Panc1 (cell line): ENCODE results near the gene OTOG. TPM values are rescaled to one million over a fixed set of nuclear protein-coding genes. Genes with fewer than 3 reads are reported as not detected.

Source experiments
- ATAC-seq: fragments of 200-7000 bp; cut with Tn5 transposase; 2 replicates; pipeline ENCODE4 v1.9.1; 2020; ENCODE audit warnings: mild to moderate bottlenecking, moderate library complexity
- BruUV-seq: library from RNA; stranded (reverse); fragments of 400-500 nt; replicated peaks from 2 replicates; lab custom pipeline; 2021; lab: Mats Ljungman, UMichigan
- CTCF ChIA-PET: fragments of 300-600 bp; sonication (Branson Sonifier 250); formaldehyde crosslinking; loops from one replicate; lab custom pipeline; 2022; ENCODE audit warnings: antibody characterized with exemption; lab: Charles Lee
- POLR2A ChIA-PET: fragments of 300-600 bp; sonication (Branson Sonifier 250); formaldehyde crosslinking; loops from one replicate; lab custom pipeline; 2022; ENCODE audit warnings: antibody characterized with exemption; lab: Charles Lee
- DNase-seq: peaks from one replicate; pipeline ENCODE4 v3.0.0-alpha.2; 2010; ENCODE audit warnings: low read depth, low spot score
- H3K27ac ChIP-seq: 2 replicates; pipeline ENCODE4 v1.5.1; 2011; ENCODE audit warnings: mild to moderate bottlenecking, low read length, inconsistent platforms
- H3K27me3 ChIP-seq: fragments of 200-500 bp; sonication (Bioruptor generic); 2 replicates; pipeline ENCODE4 v1.6.0; 2014; ENCODE audit warnings: low read length, inconsistent platforms; ENCODE audit not compliant: control insufficient read depth, insufficient read depth
- H3K36me3 ChIP-seq: fragments of 200-500 bp; sonication (Bioruptor generic); 2 replicates; pipeline ENCODE4 v1.5.1; 2014; ENCODE audit warnings: inconsistent platforms, mild to moderate bottlenecking, low read length, moderate library complexity; ENCODE audit not compliant: control insufficient read depth, insufficient read depth
- H3K4me1 ChIP-seq: 2 replicates; pipeline ENCODE4 v1.5.1; 2011; ENCODE audit warnings: inconsistent platforms, mild to moderate bottlenecking, low read length, moderate library complexity; ENCODE audit not compliant: control insufficient read depth, insufficient read depth
- H3K4me3 ChIP-seq, 2 experiments: 2 replicates each; pipeline ENCODE4 v1.5.1; 2011 to 2012; ENCODE audit warnings: low read depth in 2 of 2, low read length in 2 of 2, mild to moderate bottlenecking in 2 of 2, inconsistent platforms in 1 of 2, moderate library complexity in 1 of 2
- H3K9me3 ChIP-seq: fragments of 200-500 bp; sonication (Bioruptor generic); 2 replicates; pipeline ENCODE4 v1.5.1; 2014; ENCODE audit warnings: low read depth, mild to moderate bottlenecking, inconsistent platforms, low read length, moderate library complexity; ENCODE audit not compliant: control insufficient read depth, insufficient read depth
- CTCF ChIP-seq: fragments of 450-650 bp; IDR thresholded peaks from 2 replicates; pipeline ENCODE4 v1.5.1; 2017; ENCODE audit warnings: mild to moderate bottlenecking
- POLR2AphosphoS5 ChIP-seq: IDR thresholded peaks from 2 replicates; pipeline ENCODE4 v1.6.1; 2012; ENCODE audit warnings: mild to moderate bottlenecking, low read depth, low read length, moderate library complexity
- REST ChIP-seq, 2 experiments: IDR thresholded peaks; 2 replicates each; pipeline ENCODE4 v1.6.1; 2011 to 2012; ENCODE audit warnings: low read depth in 2 of 2, control low read depth in 1 of 2, low read length in 1 of 2, mild to moderate bottlenecking in 1 of 2, moderate library complexity in 1 of 2; ENCODE audit not compliant: insufficient read depth in 1 of 2
- SIN3A ChIP-seq: IDR thresholded peaks from 2 replicates; pipeline ENCODE4 v1.6.1; 2012; ENCODE audit warnings: low read depth, mild to moderate bottlenecking, low read length, moderate library complexity, borderline replicate concordance; ENCODE audit not compliant: insufficient read depth
- TCF7L2 ChIP-seq: IDR thresholded peaks from 2 replicates; pipeline ENCODE4 v1.6.1; 2011; ENCODE audit warnings: mild to moderate bottlenecking, low read depth, low read length, inconsistent platforms
- in situ Hi-C: cut with HindIII; loops from 2 replicates; pipeline ENCODE4 v1.10.0; 2016; ENCODE audit warnings: low sequenced_read_pairs, low pct_unique_long_range_greater_than_20kb
- intact Hi-C: fragments of 100-400 bp; cut with micrococcal nuclease; formaldehyde crosslinking; loops from one replicate; pipeline ENCODE4 v1.10.0; 2022; ENCODE audit not compliant: unreplicated experiment
- total RNA-seq: library from RNA; stranded (reverse); gene quantifications from one replicate; pipeline ENCODE4 v1.2.1, GENCODE V29; 2021; ENCODE audit not compliant: unreplicated experiment

OTOG gene
- total RNA-seq, 1 experiment from 2014 or later, result not detected

- Histone ChIP-seq H3K4me3 (no peak overlapping the region), H3K27ac (no peak overlapping the region), H3K4me1 (no peaks in the 10 kb centered on the region), H3K27me3 (no peaks in the 10 kb centered on the region; the same call in 1 of the 2 replicates), H3K9me3 (no peaks in the 10 kb centered on the region), H3K36me3 (no peaks in the 10 kb centered on the region)
- in situ Hi-C loops (no loop called here), intact Hi-C loops (no loop called here)
- CTCF ChIA-PET, result no interaction called here
- no TSS peak for BruUV-seq
- no peak for TF ChIP-seq CTCF
- TF ChIP-seq POLR2AphosphoS5, result no peak
- TF ChIP-seq SIN3A, result no peak
- no peak for TF ChIP-seq REST (IDR thresholded peaks at IDR 0.05; ENCODE audit: insufficient read depth in 1 of 2, low read depth in 2 of 2, low read length in 1 of 2)
- TF ChIP-seq TCF7L2, result no peak
- POLR2A ChIA-PET, result no interaction called here
- DNase-seq (no peak), ATAC-seq (no peak)
These were observed 12.5 kb downstream of the OTOG start for GRCh38 chr11:17559341-17560087.

- Histone ChIP-seq H3K4me1 (no peaks in the 10 kb centered on the region), H3K4me3 (no peak overlapping the region), H3K27me3 (peaks cover 2% of the 10 kb centered on the region), H3K27ac (no peak overlapping the region), H3K9me3 (no peaks in the 10 kb centered on the region), H3K36me3 (no peaks in the 10 kb centered on the region)
- in situ Hi-C loops, result no loop called here
- ChIA-PET CTCF (no interaction called here), POLR2A (no interaction called here)
- intact Hi-C loops, result no loop called here
- ATAC-seq (no peak), DNase-seq (no peak)
- no peak for TF ChIP-seq SIN3A
- TF ChIP-seq POLR2AphosphoS5, result no peak
- no peak for TF ChIP-seq TCF7L2
- TF ChIP-seq REST (IDR thresholded peaks at IDR 0.05; ENCODE audit: insufficient read depth in 1 of 2, low read depth in 2 of 2, low read length in 1 of 2), result no peak
- no peak for TF ChIP-seq CTCF
- no TSS peak for BruUV-seq
These were observed 13.4 kb downstream of the OTOG start for GRCh38 chr11:17560281-17561110.
